Left cardiac atrium (tissue), 4 donors: ENCODE data around the gene BEND3. TPM values are rescaled to one million over a fixed set of nuclear protein-coding genes. Genes with fewer than 3 reads are reported as not detected.
"Not testable (repeated sequence)": the region's sequence is repeated elsewhere in the genome, so short reads cannot be mapped to it uniquely, and the experiment has no call there.

Experiments
- ATAC-seq, 2 donors: fragments of 200-7000 bp; cut with Tn5 transposase; one replicate each; pipeline ENCODE4 v1.9.1; 2020; ENCODE audit warnings: mild to moderate bottlenecking in 2 of 2, moderate library complexity in 2 of 2
- DNase-seq: peaks from one replicate; pipeline ENCODE4 v3.0.0-alpha.2; 2020
- intact Hi-C, 2 donors: fragments of 100-400 bp; cut with DNase I; formaldehyde crosslinking; loops; one replicate each; pipeline versions ENCODE4 v1.14.1 to v1.15.1; 2022 to 2023
- total RNA-seq, 2 donors: library from RNA; stranded (reverse); fragmentation: NEBNext Ultra II Directional; extraction: Animal tissue kit (Norgen Biotek cat#: 25700); gene quantifications; one replicate each; pipeline ENCODE4 v1.2.1, GENCODE V29; 2021
- donor health status: DM: no; HTN: yes; CAD: no.
- donor health status: DM: no; HTN: yes; CAD: no; lungs with severe emphysema.
- donor health status: DM: yes; HTN: yes; CAD: no.
- donor health status: Dilated cardiomyopathy.

Gene BEND3
- total RNA-seq, 2 donors from 2014 or later = 1.1 to 2.0 TPM

GRCh38 chr6:107101211-107101610 lies 14.1 kb downstream of the BEND3 start:
- no peak for DNase-seq
- intact Hi-C loops = no loop called here
- peak in 1 of 2 donors; percentile 33 for ATAC-seq

GRCh38 chr6:107098436-107099307 lies 16.6 kb downstream of the BEND3 start:
- intact Hi-C loops = no loop called here
- DNase-seq = no peak
- no peak for ATAC-seq

GRCh38 chr6:107084459-107084858 lies 30.9 kb downstream of the BEND3 start:
- ATAC-seq, intact Hi-C loops, DNase-seq: not testable (repeated sequence)

- intact Hi-C loops = no loop called here
- DNase-seq = no peak
Observed at GRCh38 chr6:107083921-107084320, 31.4 kb downstream of the BEND3 start.

GRCh38 chr6:107083047-107083768 lies 32.1 kb downstream of the BEND3 start:
- ATAC-seq (no peak), DNase-seq (no peak)
- intact Hi-C loops = no loop called here

More at GRCh38 chr6:107083921-107084320, 31.4 kb downstream of the BEND3 start:
- ATAC-seq = no peak

GRCh38 chr6:107082045-107082444 lies 33.3 kb downstream of the BEND3 start:
- DNase-seq = no peak
- intact Hi-C loops = no loop called here
- ATAC-seq = peak in 1 of 2 donors; percentile 21

- ATAC-seq (no peak), DNase-seq (no peak)
- intact Hi-C loops = no loop called here
Observed at GRCh38 chr6:107080036-107080435, 35.3 kb downstream of the BEND3 start.

- DNase-seq = no peak
- ATAC-seq = no peak
- intact Hi-C loops = no loop called here
Observed at GRCh38 chr6:107079429-107079828, 35.9 kb downstream of the BEND3 start.

- intact Hi-C loops = no loop called here
- ATAC-seq (no peak), DNase-seq (no peak)
Observed at GRCh38 chr6:107077710-107078109, 37.6 kb downstream of the BEND3 start.

GRCh38 chr6:107075951-107076381 lies 39.3 kb downstream of the BEND3 start:
- intact Hi-C loops = no loop called here
- ATAC-seq = peak in 1 of 2 donors; percentile 51
- no peak for DNase-seq

GRCh38 chr6:107070686-107071085 lies 44.6 kb downstream of the BEND3 start:
- ATAC-seq (no peak), DNase-seq (no peak)
- intact Hi-C loops = no loop called here

- DNase-seq = no peak
- intact Hi-C loops = no loop called here
- ATAC-seq = no peak
Observed at GRCh38 chr6:107069631-107070548, 45.4 kb downstream of the BEND3 start.

- intact Hi-C loops = no loop called here
- no peak for ATAC-seq
- DNase-seq = no peak
Observed at GRCh38 chr6:107068691-107069630, 46.4 kb downstream of the BEND3 start.

GRCh38 chr6:107066697-107067659 lies 48.3 kb downstream of the BEND3 start:
- ATAC-seq = no peak

GRCh38 chr6:107064579-107065065 lies 50.7 kb downstream of the BEND3 start:
- intact Hi-C loops = no loop called here
- DNase-seq (peak; percentile 33), ATAC-seq (peak; percentile 59 to 63)

More at GRCh38 chr6:107066697-107067659, 48.3 kb downstream of the BEND3 start:
- intact Hi-C loops = no loop called here
- DNase-seq = no peak

- DNase-seq = no peak
- ATAC-seq = no peak
- intact Hi-C loops = no loop called here
Observed at GRCh38 chr6:107062691-107063090, 52.6 kb downstream of the BEND3 start.
